GM18867 (cell line): Measurements from ENCODE around the gene ITGB7.

ENCODE experiments used
- ATAC-seq: cut with Tn5 transposase; IDR thresholded peaks from one replicate; pipeline ENCODE4 v1.9.1; 2021; ENCODE audit warnings: mild to moderate bottlenecking, moderate library complexity; ENCODE audit not compliant: unreplicated experiment

ITGB7 gene

GRCh38 chr12:53207042-53207441, at the start of gene ITGB7:
ITGB7 (minus strand) TSS chr12:53207251; CDS start chr12:53200443, 6,808 bp downstream.
- peak; percentile 48 for ATAC-seq

GRCh38 chr12:53255996-53256395, 48.9 kb upstream of the ITGB7 start:
- peak; percentile 32 for ATAC-seq

- ATAC-seq = no peak
These were observed 47.9 kb upstream of the ITGB7 start for GRCh38 chr12:53254816-53255545.

GRCh38 chr12:53253298-53253697, 46.2 kb upstream of the ITGB7 start:
- no peak for ATAC-seq

- ATAC-seq = peak; percentile 9
These were observed 45.4 kb upstream of the ITGB7 start for GRCh38 chr12:53252349-53252916.

GRCh38 chr12:53251477-53252348, 44.7 kb upstream of the ITGB7 start:
- ATAC-seq = peak; percentile 64

GRCh38 chr12:53245286-53245685, 38.2 kb upstream of the ITGB7 start:
- ATAC-seq = no peak

- no peak for ATAC-seq
These were observed 37.3 kb upstream of the ITGB7 start for GRCh38 chr12:53244337-53244736.

GRCh38 chr12:53241623-53242412, 34.8 kb upstream of the ITGB7 start:
- ATAC-seq = no peak

GRCh38 chr12:53239643-53240258, 32.7 kb upstream of the ITGB7 start:
- no peak for ATAC-seq

GRCh38 chr12:53236443-53237111, 29.5 kb upstream of the ITGB7 start:
- ATAC-seq = no peak

- ATAC-seq = no peak
These were observed 28.8 kb upstream of the ITGB7 start for GRCh38 chr12:53235742-53236442.

GRCh38 chr12:53235164-53235563, 28.1 kb upstream of the ITGB7 start:
- ATAC-seq = no peak

GRCh38 chr12:53234271-53234914, 27.3 kb upstream of the ITGB7 start:
- no peak for ATAC-seq

- ATAC-seq = no peak
These were observed 26.6 kb upstream of the ITGB7 start for GRCh38 chr12:53233671-53234121.

- peak; percentile 35 for ATAC-seq
These were observed 25.8 kb upstream of the ITGB7 start for GRCh38 chr12:53232646-53233461.

GRCh38 chr12:53231921-53232645, 25.0 kb upstream of the ITGB7 start, which contains the start of gene RARG:
RARG (minus strand) TSS chr12:53232209; CDS start chr12:53227545, 4,664 bp downstream.
- peak; percentile 54 for ATAC-seq
